IPS-18c (cell line): Measurements from ENCODE around the gene DYNLT2B.

Experiments
- H3K4me3 ChIP-seq: 2 replicates; pipeline ENCODE4 v1.7.0; 2013; ENCODE audit warnings: low read depth, mild to moderate bottlenecking, low read length, moderate library complexity; ENCODE audit not compliant: insufficient read depth
- H3K9me3 ChIP-seq: one replicate; pipeline ENCODE4 v1.6.1; 2013; ENCODE audit warnings: mild to moderate bottlenecking, low read length, moderate library complexity; ENCODE audit not compliant: control insufficient read depth, insufficient read depth

The DYNLT2B gene

GRCh38 chr3:196288141-196288460 lies 29.9 kb downstream of the DYNLT2B start:
- H3K4me3 ChIP-seq: peak overlapping the region; percentile 89
- no peaks in the 10 kb centered on the region for H3K9me3 ChIP-seq

GRCh38 chr3:196287440-196288140 lies 30.4 kb downstream of the DYNLT2B start, which contains the start of gene PCYT1A:
Gene PCYT1A, minus strand, starts transcription at chr3:196287726. Its CDS starts 17,195 bp downstream, at chr3:196270531.
- Histone ChIP-seq H3K4me3 (peak within 1 kb of the TSS; percentile 89), H3K9me3 (no peaks in the 10 kb centered on the region)

- Histone ChIP-seq H3K4me3 (peak overlapping the region; percentile 89), H3K9me3 (no peaks in the 10 kb centered on the region)
Measured at GRCh38 chr3:196287090-196287439, 31.0 kb downstream of the DYNLT2B start.

- no peak overlapping the region for H3K4me3 ChIP-seq
- H3K9me3 ChIP-seq: no peaks in the 10 kb centered on the region
Measured at GRCh38 chr3:196284396-196284795, 33.6 kb downstream of the DYNLT2B start.

GRCh38 chr3:196281962-196282361 lies 36.1 kb downstream of the DYNLT2B start:
- no peak overlapping the region for H3K4me3 ChIP-seq
- H3K9me3 ChIP-seq: no peaks in the 10 kb centered on the region

GRCh38 chr3:196280689-196281440 lies 37.2 kb downstream of the DYNLT2B start:
- Histone ChIP-seq H3K9me3 (no peaks in the 10 kb centered on the region), H3K4me3 (no peak overlapping the region)

- Histone ChIP-seq H3K9me3 (peaks cover 11% of the 10 kb centered on the region), H3K4me3 (no peak overlapping the region)
Measured at GRCh38 chr3:196275126-196275525, 42.9 kb downstream of the DYNLT2B start.

GRCh38 chr3:196274585-196274984 lies 43.5 kb downstream of the DYNLT2B start:
- Histone ChIP-seq H3K4me3 (no peak overlapping the region), H3K9me3 (peaks cover 11% of the 10 kb centered on the region)

GRCh38 chr3:196273655-196274054 lies 44.4 kb downstream of the DYNLT2B start:
- Histone ChIP-seq H3K4me3 (no peak overlapping the region), H3K9me3 (peaks cover 11% of the 10 kb centered on the region)

- H3K4me3 ChIP-seq: no peak overlapping the region
- peaks cover 11% of the 10 kb centered on the region for H3K9me3 ChIP-seq
Measured at GRCh38 chr3:196272826-196273225, 45.2 kb downstream of the DYNLT2B start.

- Histone ChIP-seq H3K9me3 (peaks cover 11% of the 10 kb centered on the region), H3K4me3 (no peak overlapping the region)
Measured at GRCh38 chr3:196270499-196270898, 47.5 kb downstream of the DYNLT2B start.

- Histone ChIP-seq H3K4me3 (no peak overlapping the region), H3K9me3 (peaks cover 7% of the 10 kb centered on the region)
Measured at GRCh38 chr3:196268284-196269163, 49.5 kb downstream of the DYNLT2B start.

GRCh38 chr3:196263819-196264218 lies 54.2 kb downstream of the DYNLT2B start:
- H3K9me3 ChIP-seq: no peaks in the 10 kb centered on the region
- H3K4me3 ChIP-seq: no peak overlapping the region

GRCh38 chr3:196260784-196261183 lies 57.3 kb downstream of the DYNLT2B start:
- Histone ChIP-seq H3K9me3 (no peaks in the 10 kb centered on the region), H3K4me3 (no peak overlapping the region)

GRCh38 chr3:196255776-196256175 lies 62.3 kb downstream of the DYNLT2B start:
- no peak overlapping the region for H3K4me3 ChIP-seq

GRCh38 chr3:196254376-196255283 lies 63.4 kb downstream of the DYNLT2B start:
- H3K9me3 ChIP-seq: no peaks in the 10 kb centered on the region
- H3K4me3 ChIP-seq: no peak overlapping the region

More at GRCh38 chr3:196255776-196256175, 62.3 kb downstream of the DYNLT2B start:
- no peaks in the 10 kb centered on the region for H3K9me3 ChIP-seq

GRCh38 chr3:196251918-196252317 lies 66.1 kb downstream of the DYNLT2B start:
- no peak overlapping the region for H3K4me3 ChIP-seq
- H3K9me3 ChIP-seq: no peaks in the 10 kb centered on the region
